ENCODE results near the gene NPIPB8.

DNA sequence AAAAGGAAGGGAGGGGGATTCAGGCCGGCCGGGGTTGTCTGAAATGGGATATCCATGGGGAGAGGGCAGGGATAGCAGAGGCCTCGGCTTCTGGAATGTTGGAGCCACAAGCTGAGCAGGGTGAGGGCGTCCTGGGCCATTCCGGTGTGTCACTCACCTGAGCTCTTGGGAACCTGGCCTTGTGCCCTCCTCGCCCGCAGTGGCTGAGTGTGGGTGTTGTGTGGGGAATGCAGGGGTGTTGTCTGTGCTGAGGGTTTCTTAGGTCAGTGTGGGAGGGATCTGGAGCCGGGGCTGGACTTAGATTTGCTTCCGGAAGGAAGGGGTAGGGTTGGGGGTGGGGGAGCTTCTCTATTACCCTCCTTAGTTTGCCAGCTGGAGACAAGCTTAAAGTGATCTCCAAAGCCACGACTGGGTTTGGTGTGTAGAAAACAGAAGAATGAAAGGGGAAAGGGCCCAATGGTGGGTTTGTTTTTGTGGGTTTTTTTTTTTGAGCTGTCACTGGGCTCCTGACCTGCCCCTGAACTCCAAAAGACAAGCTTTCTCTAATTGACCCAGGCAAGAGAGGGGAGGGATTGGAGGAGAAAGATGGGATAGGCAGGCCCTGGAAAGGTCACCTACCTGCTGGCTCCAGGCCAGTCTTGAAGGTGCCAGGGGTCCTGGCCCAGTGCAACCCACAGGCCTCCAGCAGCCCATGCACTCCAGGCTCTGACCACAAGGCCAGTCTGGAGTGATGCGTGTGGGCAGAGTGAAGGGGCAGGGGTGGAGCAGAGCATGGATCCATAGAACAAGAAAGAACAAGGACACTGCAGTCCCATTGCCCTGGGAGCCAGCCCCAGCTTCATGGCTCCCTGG, 40.8 kb upstream of the NPIPB8 start, which contains the start of gene SULT1A2:
- TF ChIP-seq, protein P1, sequence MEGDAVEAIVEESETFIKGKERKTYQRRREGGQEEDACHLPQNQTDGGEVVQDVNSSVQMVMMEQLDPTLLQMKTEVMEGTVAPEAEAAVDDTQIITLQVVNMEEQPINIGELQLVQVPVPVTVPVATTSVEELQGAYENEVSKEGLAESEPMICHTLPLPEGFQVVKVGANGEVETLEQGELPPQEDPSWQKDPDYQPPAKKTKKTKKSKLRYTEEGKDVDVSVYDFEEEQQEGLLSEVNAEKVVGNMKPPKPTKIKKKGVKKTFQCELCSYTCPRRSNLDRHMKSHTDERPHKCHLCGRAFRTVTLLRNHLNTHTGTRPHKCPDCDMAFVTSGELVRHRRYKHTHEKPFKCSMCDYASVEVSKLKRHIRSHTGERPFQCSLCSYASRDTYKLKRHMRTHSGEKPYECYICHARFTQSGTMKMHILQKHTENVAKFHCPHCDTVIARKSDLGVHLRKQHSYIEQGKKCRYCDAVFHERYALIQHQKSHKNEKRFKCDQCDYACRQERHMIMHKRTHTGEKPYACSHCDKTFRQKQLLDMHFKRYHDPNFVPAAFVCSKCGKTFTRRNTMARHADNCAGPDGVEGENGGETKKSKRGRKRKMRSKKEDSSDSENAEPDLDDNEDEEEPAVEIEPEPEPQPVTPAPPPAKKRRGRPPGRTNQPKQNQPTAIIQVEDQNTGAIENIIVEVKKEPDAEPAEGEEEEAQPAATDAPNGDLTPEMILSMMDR (conservative IDR thresholded peaks at IDR 0.05 in 1 of 2, IDR thresholded peaks at IDR 0.05 in 1 of 2; ENCODE audit: low read depth in 1 of 2, low read length in 2 of 2), result no peak
- no peak for TF ChIP-seq EZH2 (IDR thresholded peaks at IDR 0.05; ENCODE audit: low read length, missing control alignments)
